WI38 (cell line): ENCODE results near the gene CROT.
A peak's percentile ranks its signal among the peaks of the same experiment; 100 is the strongest.

ENCODE experiments used
- H3K4me3 ChIP-seq: 2 replicates; pipeline ENCODE4 v1.5.1; 2011; ENCODE audit warnings: low read depth, mild to moderate bottlenecking, control low read depth, low read length
- TF ChIP-seq, protein P1 (sequence below): IDR thresholded peaks from 2 replicates; pipeline ENCODE4 v1.5.1; 2012; ENCODE audit warnings: low read depth, mild to moderate bottlenecking, control low read depth, low read length

CROT gene

DNA sequence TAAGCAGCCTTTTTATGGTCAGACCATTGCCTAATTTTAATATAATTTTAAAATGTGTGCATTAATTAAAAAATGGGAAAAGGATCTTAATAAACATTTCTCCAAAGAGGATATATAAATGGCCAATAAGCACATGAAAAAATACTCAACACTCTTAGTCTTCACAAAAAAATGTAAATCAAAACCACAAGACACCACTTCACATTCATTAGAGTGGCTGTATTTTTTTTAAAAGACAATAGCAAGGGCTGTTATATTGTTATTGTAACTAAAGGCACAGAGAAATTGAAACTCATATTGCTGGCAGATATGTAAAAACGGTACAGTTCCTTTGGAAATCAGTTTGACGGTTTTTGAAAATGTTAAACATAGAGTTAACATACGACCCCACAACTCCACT is 3.2 kb upstream of the CROT start:
- TF ChIP-seq, protein P1, sequence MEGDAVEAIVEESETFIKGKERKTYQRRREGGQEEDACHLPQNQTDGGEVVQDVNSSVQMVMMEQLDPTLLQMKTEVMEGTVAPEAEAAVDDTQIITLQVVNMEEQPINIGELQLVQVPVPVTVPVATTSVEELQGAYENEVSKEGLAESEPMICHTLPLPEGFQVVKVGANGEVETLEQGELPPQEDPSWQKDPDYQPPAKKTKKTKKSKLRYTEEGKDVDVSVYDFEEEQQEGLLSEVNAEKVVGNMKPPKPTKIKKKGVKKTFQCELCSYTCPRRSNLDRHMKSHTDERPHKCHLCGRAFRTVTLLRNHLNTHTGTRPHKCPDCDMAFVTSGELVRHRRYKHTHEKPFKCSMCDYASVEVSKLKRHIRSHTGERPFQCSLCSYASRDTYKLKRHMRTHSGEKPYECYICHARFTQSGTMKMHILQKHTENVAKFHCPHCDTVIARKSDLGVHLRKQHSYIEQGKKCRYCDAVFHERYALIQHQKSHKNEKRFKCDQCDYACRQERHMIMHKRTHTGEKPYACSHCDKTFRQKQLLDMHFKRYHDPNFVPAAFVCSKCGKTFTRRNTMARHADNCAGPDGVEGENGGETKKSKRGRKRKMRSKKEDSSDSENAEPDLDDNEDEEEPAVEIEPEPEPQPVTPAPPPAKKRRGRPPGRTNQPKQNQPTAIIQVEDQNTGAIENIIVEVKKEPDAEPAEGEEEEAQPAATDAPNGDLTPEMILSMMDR = no peak
- peak overlapping the region; percentile 82; the same call in 1 of the 2 replicates for H3K4me3 ChIP-seq

DNA sequence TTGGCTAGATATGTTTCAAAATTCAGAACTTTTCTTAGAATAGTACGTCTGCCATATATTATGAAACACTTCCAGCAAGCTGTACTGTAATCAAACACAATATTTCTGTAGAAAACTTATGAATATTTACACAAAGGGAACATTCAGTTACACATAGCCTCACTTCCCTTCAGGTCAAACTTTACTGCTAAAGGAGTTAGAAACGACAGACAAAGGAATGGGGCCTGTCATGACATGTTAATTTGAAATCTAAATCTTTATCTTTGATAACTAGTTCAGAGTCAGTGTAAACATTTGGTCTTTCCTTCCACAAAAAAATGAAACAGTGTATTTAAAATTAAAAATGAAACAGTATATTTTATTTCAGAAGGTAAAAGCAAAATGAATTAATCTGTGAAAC is 1.0 kb upstream of the CROT start:
- H3K4me3 ChIP-seq = peak overlapping the region; percentile 82
- TF ChIP-seq, protein P1 = no peak

- peak overlapping the region; percentile 82 for H3K4me3 ChIP-seq
- TF ChIP-seq, protein P1 = no peak
These were observed 503 bp downstream of the CROT start for GRCh38 chr7:87345962-87346371.

GRCh38 chr7:87347207-87347606 is 1.7 kb downstream of the CROT start:
- H3K4me3 ChIP-seq = no peak overlapping the region
- TF ChIP-seq, protein P1 = no peak

DNA sequence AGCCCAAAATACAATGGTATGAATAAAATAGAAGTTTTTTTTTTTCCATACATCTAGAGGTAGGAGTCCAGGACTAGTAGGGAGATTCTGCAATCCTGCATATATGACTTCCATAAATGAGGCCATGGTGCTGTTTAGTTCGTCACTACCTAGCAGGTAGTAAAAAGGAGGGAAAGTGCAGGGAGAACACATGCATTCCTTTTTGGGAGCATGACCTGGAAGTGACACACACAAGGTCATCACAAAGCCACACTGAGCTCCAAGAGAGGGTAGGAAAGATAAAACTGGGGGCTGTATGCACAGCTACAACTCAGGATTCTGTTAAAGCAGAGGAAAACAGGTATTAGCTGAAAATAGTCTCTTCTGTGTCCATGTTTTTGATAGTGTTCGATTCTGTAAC is 2.2 kb downstream of the CROT start:
- TF ChIP-seq, protein P1 = no peak
- H3K4me3 ChIP-seq = no peak overlapping the region

DNA sequence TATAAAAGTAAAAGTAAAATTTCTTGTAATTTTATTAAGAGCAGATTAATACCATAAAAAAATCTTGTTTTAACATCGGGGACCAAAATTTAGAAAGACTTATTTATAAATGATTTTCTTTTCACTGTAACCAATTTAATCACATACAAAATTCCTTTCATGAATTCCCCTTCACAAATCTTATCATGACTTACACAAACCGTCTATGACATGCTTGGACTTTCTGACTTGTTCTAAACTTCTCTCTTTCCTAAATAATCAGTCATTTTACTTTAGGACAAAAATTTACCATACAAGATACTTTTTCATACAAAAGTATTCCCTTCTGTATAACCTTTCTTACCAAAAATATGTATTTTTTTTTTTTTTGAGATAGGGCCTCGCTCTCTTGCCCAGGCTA is 9.3 kb downstream of the CROT start:
- TF ChIP-seq, protein P1 = no peak
- no peak overlapping the region for H3K4me3 ChIP-seq

DNA sequence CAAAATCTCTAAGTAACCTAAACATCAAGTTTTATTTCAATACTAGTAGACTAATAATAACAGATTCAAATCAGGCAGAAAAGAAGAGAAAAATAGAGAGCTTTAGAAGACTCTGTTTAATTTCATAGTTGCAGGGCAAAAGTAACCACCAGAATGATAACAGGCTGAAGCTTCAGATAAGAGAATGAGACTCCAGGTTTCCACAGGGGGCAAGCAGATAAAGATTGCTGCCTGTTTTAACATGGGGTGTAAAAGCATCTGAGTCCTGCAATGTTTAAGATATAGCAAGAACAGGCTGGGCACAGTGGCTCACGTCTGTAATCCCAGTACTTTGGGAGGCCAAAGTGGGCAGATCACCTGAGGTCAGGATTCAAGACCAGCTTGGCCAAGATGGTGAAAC is 11.0 kb downstream of the CROT start:
- TF ChIP-seq, protein P1 = no peak
- no peak overlapping the region for H3K4me3 ChIP-seq
